Measurements from ENCODE around the gene KIF18A. TPM values are rescaled to one million over a fixed set of nuclear protein-coding genes. Genes with fewer than 3 reads are reported as not detected.
"Not testable (repeated sequence)": the region's sequence is repeated elsewhere in the genome, so short reads cannot be mapped to it uniquely, and the experiment has no call there.

The KIF18A gene
- total and polyA plus RNA-seq, 4 donors, result 3.3 to 8.5 (median 4.6) TPM

- Histone ChIP-seq H3K36me3 (ENCODE audit: control insufficient read depth, insufficient read depth, low read length) (no peaks in the 10 kb centered on the region), H3K4me1 (ENCODE audit: control insufficient read depth, insufficient read depth, low read length) (peaks cover 8% of the 10 kb centered on the region), H3K27me3 (ENCODE audit: control insufficient read depth, insufficient read depth, low read length) (no peaks in the 10 kb centered on the region), H3K9me3 (ENCODE audit: control insufficient read depth, insufficient read depth, low read length) (no peaks in the 10 kb centered on the region), H3K4me3 (ENCODE audit: low read depth, low read length) (peak overlapping the region; percentile 93), H3K27ac (ENCODE audit: low read depth, low read length) (peak overlapping the region; percentile 96)
- no CpG with 5 or more reads among the region's 3 CpGs for WGBS (ENCODE audit: insufficient coverage)
- DNase-seq (ENCODE audit: low read depth in 4 of 6, low spot score in 6 of 6), result no peak
Observed at GRCh38 chr11:28108958-28109357, 1.0 kb upstream of the KIF18A start.

GRCh38 chr11:28107191-28107749 is 686 bp downstream of the KIF18A start:
- Histone ChIP-seq H3K9me3 (ENCODE audit: control insufficient read depth, insufficient read depth, low read length) (no peaks in the 10 kb centered on the region), H3K27me3 (ENCODE audit: control insufficient read depth, insufficient read depth, low read length) (no peaks in the 10 kb centered on the region), H3K4me3 (ENCODE audit: low read depth, low read length) (peak overlapping the region; percentile 93), H3K27ac (ENCODE audit: low read depth, low read length) (peak overlapping the region; percentile 96), H3K4me1 (ENCODE audit: control insufficient read depth, insufficient read depth, low read length) (peaks cover 8% of the 10 kb centered on the region), H3K36me3 (ENCODE audit: control insufficient read depth, insufficient read depth, low read length) (no peaks in the 10 kb centered on the region)
- no peak for DNase-seq (ENCODE audit: low read depth in 4 of 6, low spot score in 6 of 6)
- 0% methylated on average over 9 of the region's 11 CpGs for WGBS (ENCODE audit: insufficient coverage)

- H3K9me3 ChIP-seq (ENCODE audit: control insufficient read depth, insufficient read depth, low read length), result no peaks in the 10 kb centered on the region
- H3K27ac ChIP-seq (ENCODE audit: low read depth, low read length), result no peak overlapping the region
- peaks cover 8% of the 10 kb centered on the region for H3K4me1 ChIP-seq (ENCODE audit: control insufficient read depth, insufficient read depth, low read length)
- 92% methylated on average over 4 of the region's 14 CpGs for WGBS (ENCODE audit: insufficient coverage)
- H3K4me3 ChIP-seq (ENCODE audit: low read depth, low read length), result no peak overlapping the region
- no peak for DNase-seq (ENCODE audit: low read depth in 4 of 6, low spot score in 6 of 6)
- no peaks in the 10 kb centered on the region for H3K36me3 ChIP-seq (ENCODE audit: control insufficient read depth, insufficient read depth, low read length)
- H3K27me3 ChIP-seq (ENCODE audit: control insufficient read depth, insufficient read depth, low read length), result no peaks in the 10 kb centered on the region
Observed at GRCh38 chr11:28106353-28107043, 1.5 kb downstream of the KIF18A start.

GRCh38 chr11:28105869-28106268 is 2.1 kb downstream of the KIF18A start:
- WGBS (ENCODE audit: insufficient coverage), result no CpG with 5 or more reads among the region's 5 CpGs
- Histone ChIP-seq H3K4me1 (ENCODE audit: control insufficient read depth, insufficient read depth, low read length) (peaks cover 8% of the 10 kb centered on the region), H3K4me3 (ENCODE audit: low read depth, low read length) (no peak overlapping the region), H3K36me3 (ENCODE audit: control insufficient read depth, insufficient read depth, low read length) (no peaks in the 10 kb centered on the region), H3K27me3 (ENCODE audit: control insufficient read depth, insufficient read depth, low read length) (no peaks in the 10 kb centered on the region), H3K27ac (ENCODE audit: low read depth, low read length) (no peak overlapping the region), H3K9me3 (ENCODE audit: control insufficient read depth, insufficient read depth, low read length) (no peaks in the 10 kb centered on the region)
- DNase-seq (ENCODE audit: low read depth in 4 of 6, low spot score in 6 of 6), result no peak

- Histone ChIP-seq H3K27ac (ENCODE audit: low read depth, low read length) (no peak overlapping the region), H3K9me3 (ENCODE audit: control insufficient read depth, insufficient read depth, low read length) (no peaks in the 10 kb centered on the region), H3K27me3 (ENCODE audit: control insufficient read depth, insufficient read depth, low read length) (no peaks in the 10 kb centered on the region), H3K36me3 (ENCODE audit: control insufficient read depth, insufficient read depth, low read length) (no peaks in the 10 kb centered on the region), H3K4me3 (ENCODE audit: low read depth, low read length) (no peak overlapping the region), H3K4me1 (ENCODE audit: control insufficient read depth, insufficient read depth, low read length) (peaks cover 8% of the 10 kb centered on the region)
- no peak for DNase-seq (ENCODE audit: low read depth in 4 of 6, low spot score in 6 of 6)
- no CpG with 5 or more reads among the region's 2 CpGs for WGBS (ENCODE audit: insufficient coverage)
Observed at GRCh38 chr11:28104984-28105383, 3.0 kb downstream of the KIF18A start.

- WGBS (ENCODE audit: insufficient coverage), result no CpG with 5 or more reads among the region's 1 CpG
- H3K27ac ChIP-seq (ENCODE audit: low read depth, low read length), result no peak overlapping the region
- H3K27me3 ChIP-seq (ENCODE audit: control insufficient read depth, insufficient read depth, low read length), result no peaks in the 10 kb centered on the region
- no peaks in the 10 kb centered on the region for H3K9me3 ChIP-seq (ENCODE audit: control insufficient read depth, insufficient read depth, low read length)
- H3K4me1 ChIP-seq (ENCODE audit: control insufficient read depth, insufficient read depth, low read length), result peaks cover 8% of the 10 kb centered on the region
- no peak for DNase-seq (ENCODE audit: low read depth in 4 of 6, low spot score in 6 of 6)
- no peak overlapping the region for H3K4me3 ChIP-seq (ENCODE audit: low read depth, low read length)
- no peaks in the 10 kb centered on the region for H3K36me3 ChIP-seq (ENCODE audit: control insufficient read depth, insufficient read depth, low read length)
Observed at GRCh38 chr11:28104425-28104824, 3.5 kb downstream of the KIF18A start.

- DNase-seq (ENCODE audit: low read depth in 4 of 6, low spot score in 6 of 6); H3K9me3 ChIP-seq (ENCODE audit: control insufficient read depth, insufficient read depth, low read length); H3K4me1 ChIP-seq (ENCODE audit: control insufficient read depth, insufficient read depth, low read length); H3K36me3 ChIP-seq (ENCODE audit: control insufficient read depth, insufficient read depth, low read length); H3K27ac ChIP-seq (ENCODE audit: low read depth, low read length); H3K4me3 ChIP-seq (ENCODE audit: low read depth, low read length); H3K27me3 ChIP-seq (ENCODE audit: control insufficient read depth, insufficient read depth, low read length): not testable (repeated sequence)
- WGBS (ENCODE audit: insufficient coverage), result no CpG with 5 or more reads among the region's 4 CpGs
Observed at GRCh38 chr11:28102300-28102699, 5.7 kb downstream of the KIF18A start.

GRCh38 chr11:28100665-28101064 is 7.3 kb downstream of the KIF18A start:
- no CpG with 5 or more reads among the region's 2 CpGs for WGBS (ENCODE audit: insufficient coverage)

GRCh38 chr11:28099715-28100114 is 8.2 kb downstream of the KIF18A start:
- Histone ChIP-seq H3K4me1 (ENCODE audit: control insufficient read depth, insufficient read depth, low read length) (no peaks in the 10 kb centered on the region), H3K4me3 (ENCODE audit: low read depth, low read length) (no peak overlapping the region), H3K27me3 (ENCODE audit: control insufficient read depth, insufficient read depth, low read length) (no peaks in the 10 kb centered on the region), H3K27ac (ENCODE audit: low read depth, low read length) (no peak overlapping the region), H3K9me3 (ENCODE audit: control insufficient read depth, insufficient read depth, low read length) (no peaks in the 10 kb centered on the region), H3K36me3 (ENCODE audit: control insufficient read depth, insufficient read depth, low read length) (no peaks in the 10 kb centered on the region)
- DNase-seq (ENCODE audit: low read depth in 4 of 6, low spot score in 6 of 6), result no peak
- no CpG with 5 or more reads among the region's 1 CpG for WGBS (ENCODE audit: insufficient coverage)

More at GRCh38 chr11:28100665-28101064, 7.3 kb downstream of the KIF18A start:
- Histone ChIP-seq H3K4me3 (ENCODE audit: low read depth, low read length) (no peak overlapping the region), H3K9me3 (ENCODE audit: control insufficient read depth, insufficient read depth, low read length) (no peaks in the 10 kb centered on the region), H3K4me1 (ENCODE audit: control insufficient read depth, insufficient read depth, low read length) (no peaks in the 10 kb centered on the region), H3K36me3 (ENCODE audit: control insufficient read depth, insufficient read depth, low read length) (no peaks in the 10 kb centered on the region), H3K27me3 (ENCODE audit: control insufficient read depth, insufficient read depth, low read length) (no peaks in the 10 kb centered on the region), H3K27ac (ENCODE audit: low read depth, low read length) (no peak overlapping the region)
- no peak for DNase-seq (ENCODE audit: low read depth in 4 of 6, low spot score in 6 of 6)

GRCh38 chr11:28098257-28098656 is 9.7 kb downstream of the KIF18A start:
- DNase-seq (ENCODE audit: low read depth in 4 of 6, low spot score in 6 of 6), result no peak
- Histone ChIP-seq H3K4me3 (ENCODE audit: low read depth, low read length) (no peak overlapping the region), H3K4me1 (ENCODE audit: control insufficient read depth, insufficient read depth, low read length) (no peaks in the 10 kb centered on the region), H3K36me3 (ENCODE audit: control insufficient read depth, insufficient read depth, low read length) (no peaks in the 10 kb centered on the region), H3K9me3 (ENCODE audit: control insufficient read depth, insufficient read depth, low read length) (no peaks in the 10 kb centered on the region), H3K27ac (ENCODE audit: low read depth, low read length) (no peak overlapping the region), H3K27me3 (ENCODE audit: control insufficient read depth, insufficient read depth, low read length) (no peaks in the 10 kb centered on the region)
- WGBS (ENCODE audit: insufficient coverage), result 100% methylated on average over 1 of the region's 1 CpG

Measured in spinal cord (tissue), 10 donors.